Esophagus squamous epithelium (tissue), 4 donors: ENCODE data around the gene COLGALT1.

Experiments used
- POLR2A ChIP-seq, 4 donors: fragments of 450-650 bp; IDR thresholded peaks; one replicate each; pipeline ENCODE4 v1.6.1; 2017; ENCODE audit warnings: antibody characterized with exemption in 4 of 4, mild to moderate bottlenecking in 4 of 4, moderate library complexity in 3 of 4
- TF ChIP-seq, protein P1 (sequence below), 6 experiments: fragments of 450-650 bp in 4 of 6; fragments of 200-600 bp in 2 of 6; sonication (generic) in 2 of 6; IDR thresholded peaks; one replicate each; pipeline ENCODE4 v1.5.1; 2016 to 2019; ENCODE audit warnings: antibody characterized with exemption in 6 of 6, mild to moderate bottlenecking in 4 of 6, moderate library complexity in 4 of 6

DNA sequence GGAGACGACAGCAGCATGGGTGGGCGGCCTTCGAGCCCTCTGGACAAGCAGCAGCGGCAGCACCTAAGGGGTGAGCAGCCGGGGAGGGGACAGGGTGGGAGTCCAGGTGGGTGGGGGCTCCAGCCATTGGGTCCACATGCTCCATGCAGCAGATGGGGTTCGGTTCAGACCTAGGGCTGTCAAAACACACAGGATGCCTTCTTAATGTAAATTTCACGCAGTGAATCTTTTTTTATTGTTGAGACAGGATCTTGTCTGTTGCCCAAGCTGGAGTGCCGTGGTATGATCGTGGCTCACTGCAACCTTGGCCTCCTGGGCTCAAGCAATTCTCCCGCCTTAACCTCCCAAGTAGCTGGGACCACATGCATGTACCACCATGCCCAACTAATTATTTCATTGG lies 28.1 kb upstream of the COLGALT1 start:
- TF ChIP-seq, protein P1, sequence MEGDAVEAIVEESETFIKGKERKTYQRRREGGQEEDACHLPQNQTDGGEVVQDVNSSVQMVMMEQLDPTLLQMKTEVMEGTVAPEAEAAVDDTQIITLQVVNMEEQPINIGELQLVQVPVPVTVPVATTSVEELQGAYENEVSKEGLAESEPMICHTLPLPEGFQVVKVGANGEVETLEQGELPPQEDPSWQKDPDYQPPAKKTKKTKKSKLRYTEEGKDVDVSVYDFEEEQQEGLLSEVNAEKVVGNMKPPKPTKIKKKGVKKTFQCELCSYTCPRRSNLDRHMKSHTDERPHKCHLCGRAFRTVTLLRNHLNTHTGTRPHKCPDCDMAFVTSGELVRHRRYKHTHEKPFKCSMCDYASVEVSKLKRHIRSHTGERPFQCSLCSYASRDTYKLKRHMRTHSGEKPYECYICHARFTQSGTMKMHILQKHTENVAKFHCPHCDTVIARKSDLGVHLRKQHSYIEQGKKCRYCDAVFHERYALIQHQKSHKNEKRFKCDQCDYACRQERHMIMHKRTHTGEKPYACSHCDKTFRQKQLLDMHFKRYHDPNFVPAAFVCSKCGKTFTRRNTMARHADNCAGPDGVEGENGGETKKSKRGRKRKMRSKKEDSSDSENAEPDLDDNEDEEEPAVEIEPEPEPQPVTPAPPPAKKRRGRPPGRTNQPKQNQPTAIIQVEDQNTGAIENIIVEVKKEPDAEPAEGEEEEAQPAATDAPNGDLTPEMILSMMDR (IDR thresholded peaks at IDR 0.05), result no peak
- no peak for TF ChIP-seq POLR2A (IDR thresholded peaks at IDR 0.05)
